Measurements from ENCODE around the gene EXOC3L1. TPM values are rescaled to one million over a fixed set of nuclear protein-coding genes. Genes with fewer than 3 reads are reported as not detected.
A peak's percentile ranks its signal among the peaks of the same experiment; 100 is the strongest.

The EXOC3L1 gene
- polyA plus RNA-seq, 1 experiment: not detected

DNA sequence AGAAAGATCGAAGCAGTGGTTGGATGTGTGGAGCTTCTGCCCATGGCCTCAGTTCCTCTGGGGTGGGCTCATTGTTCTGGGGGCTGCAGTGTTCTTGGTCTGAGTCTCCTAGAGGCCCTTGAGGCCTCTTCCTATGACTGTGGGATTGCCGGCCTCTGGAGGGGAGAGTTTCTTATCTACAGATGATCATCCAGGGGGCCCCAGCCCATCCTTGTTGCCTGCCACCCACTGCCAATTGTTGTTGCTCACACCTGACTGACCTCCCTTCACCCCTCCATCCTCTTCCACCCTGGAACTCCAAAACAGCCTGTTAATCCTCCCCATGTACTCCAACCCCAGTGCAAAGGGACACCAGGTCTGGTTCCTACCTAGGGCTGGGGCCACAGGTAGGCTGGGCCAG is 45.0 kb downstream of the EXOC3L1 start:
- POLR2A ChIA-PET: no interaction called here
- no peak overlapping the region for H3K4me3 ChIP-seq (ENCODE audit: low read depth, low read length)
- H3K36me3 ChIP-seq (ENCODE audit: control insufficient read depth, insufficient read depth, low read length): peaks cover 40% of the 10 kb centered on the region
- no peak for DNase-seq (ENCODE audit: low read depth)
- H3K27me3 ChIP-seq (ENCODE audit: control insufficient read depth, insufficient read depth, low read length): no peaks in the 10 kb centered on the region
- CTCF ChIA-PET: interaction anchor here (1.2 to 3.2 kb wide), 3 partner anchors 10 to 127 kb away, joined by 3 to 14 read pairs (median 12); no protein-coding TSS in a partner anchor
- TF ChIP-seq, protein P1, sequence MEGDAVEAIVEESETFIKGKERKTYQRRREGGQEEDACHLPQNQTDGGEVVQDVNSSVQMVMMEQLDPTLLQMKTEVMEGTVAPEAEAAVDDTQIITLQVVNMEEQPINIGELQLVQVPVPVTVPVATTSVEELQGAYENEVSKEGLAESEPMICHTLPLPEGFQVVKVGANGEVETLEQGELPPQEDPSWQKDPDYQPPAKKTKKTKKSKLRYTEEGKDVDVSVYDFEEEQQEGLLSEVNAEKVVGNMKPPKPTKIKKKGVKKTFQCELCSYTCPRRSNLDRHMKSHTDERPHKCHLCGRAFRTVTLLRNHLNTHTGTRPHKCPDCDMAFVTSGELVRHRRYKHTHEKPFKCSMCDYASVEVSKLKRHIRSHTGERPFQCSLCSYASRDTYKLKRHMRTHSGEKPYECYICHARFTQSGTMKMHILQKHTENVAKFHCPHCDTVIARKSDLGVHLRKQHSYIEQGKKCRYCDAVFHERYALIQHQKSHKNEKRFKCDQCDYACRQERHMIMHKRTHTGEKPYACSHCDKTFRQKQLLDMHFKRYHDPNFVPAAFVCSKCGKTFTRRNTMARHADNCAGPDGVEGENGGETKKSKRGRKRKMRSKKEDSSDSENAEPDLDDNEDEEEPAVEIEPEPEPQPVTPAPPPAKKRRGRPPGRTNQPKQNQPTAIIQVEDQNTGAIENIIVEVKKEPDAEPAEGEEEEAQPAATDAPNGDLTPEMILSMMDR (IDR thresholded peaks at IDR 0.05; ENCODE audit: insufficient read depth, low read depth, low read length): no peak

DNA sequence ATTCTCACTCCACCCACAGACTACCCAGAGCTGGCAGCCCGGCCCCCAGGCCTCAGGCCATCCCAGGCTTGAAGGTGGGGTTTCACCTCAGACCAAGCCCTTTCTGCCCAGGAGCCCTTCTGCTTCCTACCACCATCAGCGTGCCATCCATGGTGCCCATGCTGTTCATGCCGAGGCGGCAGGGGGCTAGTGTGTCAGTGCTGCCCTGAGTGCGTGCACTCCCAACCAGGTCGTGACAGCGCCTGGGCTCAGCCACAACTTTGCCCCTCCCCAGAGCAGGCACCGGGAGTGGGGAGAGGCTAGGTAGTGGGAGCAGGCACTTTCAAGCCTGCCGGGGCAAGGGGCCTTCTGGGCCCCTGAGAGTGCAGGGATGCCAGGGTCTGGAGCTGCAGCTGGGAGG is 47.6 kb downstream of the EXOC3L1 start:
- TF ChIP-seq, protein P1 (IDR thresholded peaks at IDR 0.05; ENCODE audit: insufficient read depth, low read depth, low read length): no peak
- peaks cover 33% of the 10 kb centered on the region for H3K36me3 ChIP-seq (ENCODE audit: control insufficient read depth, insufficient read depth, low read length)
- POLR2A ChIA-PET: no interaction called here
- no peak overlapping the region for H3K4me3 ChIP-seq (ENCODE audit: low read depth, low read length)
- DNase-seq (ENCODE audit: low read depth): no peak
- CTCF ChIA-PET: interaction anchor here (0.6 to 1.5 kb wide), 3 partner anchors 18 to 166 kb away, joined by 3 to 4 read pairs (median 3); partner anchors contain the start of genes FBXL8 and TRADD
- H3K27me3 ChIP-seq (ENCODE audit: control insufficient read depth, insufficient read depth, low read length): no peaks in the 10 kb centered on the region

DNA sequence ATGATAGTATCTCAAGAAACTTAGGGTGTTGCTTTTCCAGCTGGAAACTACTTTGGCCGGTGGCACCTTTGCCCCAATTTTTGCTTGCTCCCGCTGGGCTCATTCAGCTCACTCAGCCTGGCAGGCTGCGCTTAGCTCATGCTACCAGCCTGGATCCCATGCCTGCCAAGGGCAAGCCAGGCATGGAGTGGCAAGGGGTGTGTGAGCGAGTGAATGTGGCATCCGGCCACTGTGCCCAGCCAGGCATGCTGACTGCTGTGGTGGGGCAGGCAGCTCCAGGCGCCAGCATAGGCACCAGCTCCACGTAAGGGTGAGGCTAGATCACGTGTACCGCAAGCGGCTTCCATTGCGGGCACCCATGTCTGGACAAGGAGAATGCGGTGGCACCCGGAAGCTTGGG is 48.5 kb downstream of the EXOC3L1 start:
- ChIA-PET CTCF (interaction anchor here (0.6 to 3.3 kb wide), 5 partner anchors 8 to 165 kb away, joined by 3 to 21 read pairs (median 3); partner anchors contain the start of genes FBXL8 and TRADD), POLR2A (no interaction called here)
- TF ChIP-seq, protein P1 (IDR thresholded peaks at IDR 0.05; ENCODE audit: insufficient read depth, low read depth, low read length): no peak
- Histone ChIP-seq H3K27me3 (ENCODE audit: control insufficient read depth, insufficient read depth, low read length) (no peaks in the 10 kb centered on the region), H3K36me3 (ENCODE audit: control insufficient read depth, insufficient read depth, low read length) (peaks cover 32% of the 10 kb centered on the region), H3K4me3 (ENCODE audit: low read depth, low read length) (no peak overlapping the region)
- DNase-seq (ENCODE audit: low read depth): no peak

DNA sequence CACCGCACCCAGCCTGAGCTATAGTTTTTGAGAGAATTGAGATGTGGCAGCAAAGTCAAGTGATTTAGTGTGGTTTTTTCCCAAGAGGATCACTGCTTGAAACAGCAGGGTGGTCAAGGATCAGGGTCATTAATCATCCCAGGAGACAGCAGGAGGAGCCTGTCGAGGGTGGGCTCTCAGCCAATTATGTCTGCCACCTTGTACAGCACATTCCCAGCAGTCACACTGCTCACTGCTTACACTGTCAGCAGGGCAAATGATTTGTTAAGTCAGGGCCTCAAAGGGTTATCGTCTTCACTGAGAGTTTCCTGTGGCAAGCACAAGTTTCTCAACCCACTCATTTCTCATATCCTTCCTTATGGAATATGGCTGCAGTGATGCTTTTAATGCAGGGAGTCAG is 52.3 kb downstream of the EXOC3L1 start:
- H3K36me3 ChIP-seq (ENCODE audit: control insufficient read depth, insufficient read depth, low read length): peaks cover 36% of the 10 kb centered on the region
- H3K4me3 ChIP-seq (ENCODE audit: low read depth, low read length): no peak overlapping the region
- no peaks in the 10 kb centered on the region for H3K27me3 ChIP-seq (ENCODE audit: control insufficient read depth, insufficient read depth, low read length)
- POLR2A ChIA-PET: no interaction called here
- TF ChIP-seq, protein P1 (IDR thresholded peaks at IDR 0.05; ENCODE audit: insufficient read depth, low read depth, low read length): no peak
- no peak for DNase-seq (ENCODE audit: low read depth)
- CTCF ChIA-PET: interaction anchor here (0.7 kb wide), 1 partner anchor 9 kb away, joined by 4 read pairs; no protein-coding TSS in a partner anchor

Small RNA genes within 50 kb of the gene (small RNA-seq; reads per million reads assigned to genes)
- gene MIR328 (ENCODE audit: insufficient read length, low read depth, low replicate concordance): 2.9 reads per million, percentile 36 among the genes with 10 or more reads in this experiment

Other genes with a start within 250 kb of the EXOC3L1 start
- gene CES3, start 228.9 kb downstream of the EXOC3L1 start, polyA plus RNA-seq (2011; rRNA removed): 0.07 and 0.13 TPM in 2 replicates
- 3.6 and 4.5 TPM in 2 replicates for gene CES4A, start 201.5 kb downstream of the EXOC3L1 start, polyA plus RNA-seq (2011; rRNA removed)
- gene CBFB, start 161.0 kb downstream of the EXOC3L1 start, polyA plus RNA-seq (2011; rRNA removed): 14.7 and 28.4 TPM in 2 replicates
- gene PHAF1, start 80.2 kb downstream of the EXOC3L1 start, polyA plus RNA-seq (2011; rRNA removed): 20.8 and 27.7 TPM in 2 replicates
- gene B3GNT9, start 39.1 kb downstream of the EXOC3L1 start, polyA plus RNA-seq (2011; rRNA removed): 25.7 and 34.9 TPM in 2 replicates
- 11.1 and 18.6 TPM in 2 replicates for gene TRADD, start 30.2 kb downstream of the EXOC3L1 start, polyA plus RNA-seq (2011; rRNA removed)
- gene FBXL8, start 30.2 kb downstream of the EXOC3L1 start, polyA plus RNA-seq (2011; rRNA removed): 4.1 and 5.7 TPM in 2 replicates
- gene HSF4, start 25.4 kb downstream of the EXOC3L1 start, polyA plus RNA-seq (2011; rRNA removed): 3.2 and 4.1 TPM in 2 replicates
- gene NOL3, start 19.6 kb downstream of the EXOC3L1 start, polyA plus RNA-seq (2011; rRNA removed): 12.7 and 14.7 TPM in 2 replicates
- 8.7 and 13.1 TPM in 2 replicates for gene MATCAP1, start 6.2 kb downstream of the EXOC3L1 start, polyA plus RNA-seq (2011; rRNA removed)
- gene E2F4, start 2.0 kb upstream of the EXOC3L1 start, polyA plus RNA-seq (2011; rRNA removed): 49.9 and 83.2 TPM in 2 replicates
- gene ELMO3, start 9.0 kb upstream of the EXOC3L1 start, polyA plus RNA-seq (2011; rRNA removed): 0.56 and 0.97 TPM in 2 replicates
- 64.2 and 79.7 TPM in 2 replicates for gene TMEM208, start 37.0 kb upstream of the EXOC3L1 start, polyA plus RNA-seq (2011; rRNA removed)
- gene FHOD1, start 57.3 kb upstream of the EXOC3L1 start, polyA plus RNA-seq (2011; rRNA removed): 13.2 and 23.0 TPM in 2 replicates
- 2.1 and 2.6 TPM in 2 replicates for gene SLC9A5, start 58.8 kb upstream of the EXOC3L1 start, polyA plus RNA-seq (2011; rRNA removed)
- 12.1 and 25.2 TPM in 2 replicates for gene PLEKHG4, start 89.4 kb upstream of the EXOC3L1 start, polyA plus RNA-seq (2011; rRNA removed)
- 0.06 TPM in 1 of 2 replicates, not detected in the other for gene KCTD19, start 136.6 kb upstream of the EXOC3L1 start, polyA plus RNA-seq (2011; rRNA removed)
- gene LRRC36, start 136.7 kb upstream of the EXOC3L1 start, polyA plus RNA-seq (2011; rRNA removed): 0.06 TPM in 1 of 2 replicates, not detected in the other
- gene TPPP3, start 203.4 kb upstream of the EXOC3L1 start, polyA plus RNA-seq (2011; rRNA removed): 0.26 and 0.64 TPM in 2 replicates
- 3.5 and 7.4 TPM in 2 replicates for gene ZDHHC1, start 226.3 kb upstream of the EXOC3L1 start, polyA plus RNA-seq (2011; rRNA removed)
- gene HSD11B2, start 241.0 kb upstream of the EXOC3L1 start, polyA plus RNA-seq (2011; rRNA removed): 0.07 TPM in 1 of 2 replicates, not detected in the other